HG03378 (cell line): ENCODE results near the gene ANKRD45.
A peak's percentile ranks its signal among the peaks of the same experiment; 100 is the strongest.
"Not testable (repeated sequence)": the region's sequence is repeated elsewhere in the genome, so short reads cannot be mapped to it uniquely, and the experiment has no call there.

ENCODE experiments used
- ATAC-seq: cut with Tn5 transposase; IDR thresholded peaks from one replicate; pipeline ENCODE4 v1.9.1; 2021; ENCODE audit warnings: mild to moderate bottlenecking, moderate library complexity; ENCODE audit not compliant: unreplicated experiment

Gene ANKRD45

DNA sequence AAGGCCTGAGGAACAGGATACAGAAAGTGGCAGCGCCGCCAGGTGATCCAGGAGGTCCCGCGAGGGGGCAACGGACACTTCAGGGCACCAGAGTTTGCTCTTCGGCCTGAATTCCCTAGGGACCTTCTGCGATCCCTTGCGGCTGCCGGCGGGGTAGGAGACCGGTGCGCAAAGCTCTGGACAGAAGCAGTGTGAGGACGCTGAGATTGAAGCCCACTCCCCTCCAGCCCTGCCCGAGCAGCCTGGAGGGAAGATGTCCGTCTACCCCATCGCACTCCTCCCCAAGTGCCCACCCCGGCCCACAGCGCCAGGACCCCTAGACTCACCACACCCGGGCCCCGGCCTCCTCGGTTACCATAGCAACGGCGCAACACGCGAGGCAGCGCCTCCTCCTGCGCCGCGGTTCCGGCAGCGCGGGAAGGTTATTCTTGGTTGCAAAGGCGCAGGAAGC lies at the start of gene ANKRD45:
ANKRD45 (minus strand) TSS at position 361 of the 451 bp plus-strand sequence. CDS start 10,433 bp downstream, outside the sequence.
- no peak for ATAC-seq

DNA sequence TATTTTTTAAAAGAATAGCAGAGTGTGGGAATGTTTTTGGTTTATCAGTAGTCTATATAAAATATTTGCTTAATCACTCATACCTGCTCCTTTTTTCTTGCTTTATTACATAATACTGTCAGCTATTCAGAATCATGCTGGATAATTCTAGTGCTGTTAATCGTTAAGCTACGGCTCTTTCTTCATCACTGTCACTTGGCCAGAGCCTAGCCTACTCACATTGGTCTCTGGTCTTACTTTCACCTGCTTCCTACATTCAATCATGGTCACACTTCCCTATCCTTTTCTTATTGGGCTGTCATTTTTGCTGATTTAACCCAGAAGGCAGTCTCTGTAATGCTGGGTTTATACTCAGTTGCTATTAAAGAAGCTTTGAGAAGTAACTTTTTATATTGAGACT lies 47.6 kb upstream of the ANKRD45 start:
- no peak for ATAC-seq

DNA sequence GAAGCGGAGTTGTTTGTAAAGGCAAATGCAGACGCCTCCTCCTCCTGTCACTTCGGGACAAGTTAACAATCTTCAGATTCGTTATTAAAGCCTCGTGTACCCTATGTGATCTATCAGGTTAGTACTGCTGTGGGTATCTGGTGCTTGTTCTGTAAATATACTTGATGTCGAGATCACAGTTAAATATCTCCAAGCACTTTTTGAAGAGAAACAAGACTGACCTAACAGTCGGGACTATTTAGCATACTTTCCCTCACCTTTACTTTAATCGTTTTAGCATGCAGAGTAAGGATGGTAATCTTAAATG lies 45.8 kb upstream of the ANKRD45 start:
- peak; percentile 12 for ATAC-seq

DNA sequence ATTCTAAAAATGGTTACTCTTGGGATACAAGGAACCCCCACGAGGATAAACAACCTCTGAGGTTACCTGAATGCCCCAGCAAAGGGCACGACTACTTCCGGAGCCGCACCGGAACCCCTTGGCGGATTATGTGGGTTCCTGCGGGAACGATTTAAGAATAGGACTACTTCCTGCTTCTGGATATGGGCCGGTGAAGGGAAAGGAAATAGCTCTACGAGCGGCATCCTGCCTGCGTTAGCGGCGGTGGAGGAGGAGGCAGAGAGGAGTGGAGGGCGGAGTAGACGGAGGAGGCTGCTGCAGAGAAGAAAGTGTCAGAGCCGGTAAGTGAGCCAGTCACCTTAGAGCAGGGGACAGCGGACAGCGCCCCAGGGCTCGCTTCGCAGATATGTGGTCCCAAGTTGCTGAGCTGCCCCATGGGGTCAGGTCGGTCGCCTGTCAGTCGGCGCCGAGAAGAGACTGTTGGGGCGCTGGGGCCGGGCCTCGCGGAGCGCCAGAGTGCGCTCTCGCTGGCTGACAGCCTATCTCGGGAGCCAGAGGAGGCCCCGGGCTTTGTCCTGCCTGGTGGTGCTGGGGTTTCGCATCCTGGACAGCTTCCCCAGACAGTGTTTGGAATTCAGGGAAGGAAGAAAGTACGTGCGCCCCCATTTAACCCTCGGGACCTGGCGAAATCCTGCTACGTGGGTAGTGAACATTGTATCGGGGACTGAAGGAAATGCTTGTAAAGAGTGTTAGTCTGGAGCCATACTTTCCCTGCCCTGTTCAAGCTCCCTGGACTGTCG lies 45.3 kb upstream of the ANKRD45 start, which contains the start of gene KLHL20:
KLHL20 (plus strand) TSS at position 223 of the 779 bp plus-strand sequence. CDS start 1,063 bp downstream, outside the sequence.
- peak; percentile 94 for ATAC-seq

DNA sequence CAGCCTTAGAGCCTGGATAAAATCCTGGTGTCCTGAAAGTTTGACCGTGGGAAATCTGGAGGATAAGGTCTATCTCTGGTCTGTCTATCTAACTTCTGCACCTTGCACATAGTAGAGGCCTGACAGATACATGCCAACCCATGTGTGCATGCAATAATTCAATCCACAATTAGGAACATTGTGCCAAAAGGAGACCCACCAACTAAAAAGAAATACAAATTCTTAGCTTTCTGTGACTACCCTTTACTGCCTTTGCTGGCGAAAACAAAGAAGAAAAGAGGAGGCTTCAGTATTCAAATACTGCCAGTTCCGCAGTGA lies 44.7 kb upstream of the ANKRD45 start:
- no peak for ATAC-seq

GRCh38 chr1:173708787-173709186 lies 39.1 kb upstream of the ANKRD45 start:
- no peak for ATAC-seq

DNA sequence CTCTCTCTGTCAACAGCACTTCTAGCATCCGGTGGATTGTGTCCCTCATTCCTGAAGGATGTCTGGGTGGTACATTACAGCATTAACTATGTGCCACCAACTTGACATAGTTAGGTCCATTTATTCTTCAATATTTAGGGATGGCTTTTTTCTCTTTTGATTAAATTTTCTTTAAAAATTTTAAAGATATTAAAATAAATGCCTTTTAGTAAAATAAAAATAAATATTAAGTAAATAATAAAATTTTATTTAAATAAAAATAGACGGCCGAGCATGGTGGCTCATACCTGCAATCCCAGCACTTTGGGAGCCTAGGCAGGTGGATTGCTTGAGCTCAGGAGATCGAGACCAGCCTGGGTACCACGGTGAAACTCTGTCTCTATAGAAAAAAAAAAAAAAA lies 35.5 kb upstream of the ANKRD45 start:
- no peak for ATAC-seq

- no peak for ATAC-seq
Observed at GRCh38 chr1:173702736-173703135, 33.1 kb upstream of the ANKRD45 start.

- ATAC-seq, result not testable (repeated sequence)
Observed at GRCh38 chr1:173701299-173701698, 31.6 kb upstream of the ANKRD45 start.

DNA sequence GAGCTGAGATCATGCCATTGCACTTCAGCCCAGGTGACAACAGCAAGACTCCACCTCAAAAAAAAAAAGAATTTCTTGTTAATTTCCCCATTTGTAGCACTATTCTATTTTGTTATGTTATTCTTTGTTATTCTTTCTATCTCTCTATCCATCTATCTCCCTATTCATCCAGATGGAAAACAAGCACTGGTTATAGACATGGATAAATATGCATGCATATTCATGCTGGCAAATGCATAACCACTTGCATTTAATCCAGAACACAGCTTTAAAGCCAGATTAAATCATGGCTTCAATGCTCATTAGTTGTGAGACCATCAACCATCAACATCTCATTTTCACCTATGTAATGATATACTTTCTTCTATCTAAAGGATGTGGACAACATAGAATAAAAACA lies 23.6 kb upstream of the ANKRD45 start:
- no peak for ATAC-seq

GRCh38 chr1:173688300-173688699 lies 18.6 kb upstream of the ANKRD45 start:
- ATAC-seq, result no peak

DNA sequence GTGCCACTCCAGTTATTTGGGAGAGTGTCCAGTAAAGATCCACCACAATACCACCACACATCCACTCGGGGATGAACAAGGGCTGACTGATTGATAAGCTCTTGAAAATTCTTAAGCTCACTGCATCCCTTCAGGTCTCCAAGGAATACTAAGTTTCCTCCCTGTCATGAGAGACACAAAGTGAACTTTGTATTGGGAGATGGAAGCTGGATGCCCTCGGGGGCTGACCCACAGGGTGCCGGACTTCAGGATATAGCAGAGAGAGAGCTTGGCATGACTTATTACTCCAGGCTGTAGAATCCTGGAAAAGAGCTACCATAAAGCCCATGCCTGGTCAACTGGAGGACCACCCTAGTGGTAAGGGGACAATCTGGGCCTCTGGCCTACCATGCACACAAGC lies 15.5 kb upstream of the ANKRD45 start:
- ATAC-seq, result not testable (repeated sequence)

DNA sequence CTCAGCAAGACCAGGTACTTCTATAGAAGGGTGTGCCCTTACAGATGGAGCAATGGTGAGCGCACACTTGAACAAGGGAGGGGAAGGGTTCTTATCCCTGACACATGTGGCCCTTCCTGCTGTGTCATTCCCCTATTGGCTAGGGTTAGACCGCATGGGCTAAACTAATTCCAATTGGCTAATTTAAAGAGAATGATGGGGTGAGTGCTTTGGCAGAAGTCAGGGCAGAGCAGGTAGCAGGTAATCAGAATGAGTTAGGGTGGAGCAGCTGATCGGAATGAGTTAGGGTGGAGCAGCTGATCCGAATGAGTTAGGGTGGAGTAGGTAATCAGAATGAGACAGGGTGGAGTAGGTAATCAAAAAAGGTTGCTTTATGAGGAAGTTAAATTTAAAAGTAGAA lies 14.2 kb upstream of the ANKRD45 start:
- not testable (repeated sequence) for ATAC-seq

DNA sequence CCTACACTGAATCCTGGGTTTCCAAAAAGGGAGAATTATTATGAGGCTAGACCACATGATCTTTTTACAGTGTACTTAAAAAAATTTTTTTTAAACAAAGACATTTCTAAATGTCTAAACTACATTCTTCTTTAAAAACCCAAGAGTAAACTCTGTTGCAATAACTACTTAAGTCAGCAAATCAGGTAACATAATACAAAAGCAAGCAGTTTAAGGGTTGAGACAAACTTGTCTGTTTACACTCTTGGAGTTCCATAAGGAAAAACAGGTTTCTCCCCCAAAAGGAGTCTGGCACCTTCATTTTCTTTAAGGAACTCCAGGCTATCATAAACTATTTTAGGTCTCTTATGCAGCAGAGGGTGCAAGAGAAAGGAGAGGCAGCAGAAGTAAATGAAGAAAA lies 12.5 kb upstream of the ANKRD45 start:
- no peak for ATAC-seq

- not testable (repeated sequence) for ATAC-seq
Observed at GRCh38 chr1:173680152-173680551, 10.5 kb upstream of the ANKRD45 start.

- not testable (repeated sequence) for ATAC-seq
Observed at GRCh38 chr1:173674496-173674895, 4.8 kb upstream of the ANKRD45 start.

- no peak for ATAC-seq
Observed at GRCh38 chr1:173666646-173667045, 3.0 kb downstream of the ANKRD45 start.

GRCh38 chr1:173663159-173663558 lies 6.5 kb downstream of the ANKRD45 start:
- ATAC-seq, result no peak

DNA sequence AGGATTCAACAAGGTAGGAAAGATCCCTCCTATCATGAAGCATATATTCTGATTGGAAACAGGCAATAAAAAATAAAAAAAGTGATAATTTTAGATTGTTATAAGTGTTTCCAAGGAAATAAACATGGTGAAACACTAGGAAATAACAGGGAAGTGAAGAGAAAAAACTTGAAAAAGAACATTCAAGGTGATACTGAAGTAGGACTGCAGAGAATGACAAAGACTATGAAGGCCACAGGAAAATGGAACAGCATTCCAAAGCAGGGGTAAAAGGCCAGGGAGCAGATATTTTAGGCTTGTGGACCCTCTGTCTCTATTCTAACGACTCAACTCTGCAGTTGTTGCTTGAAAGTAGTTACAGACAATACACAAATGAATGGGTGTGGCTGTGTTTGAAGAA lies 7.9 kb downstream of the ANKRD45 start:
- ATAC-seq, result no peak

- no peak for ATAC-seq
Observed at GRCh38 chr1:173661271-173661670, 8.4 kb downstream of the ANKRD45 start.

- ATAC-seq, result no peak
Observed at GRCh38 chr1:173660306-173660705, 9.3 kb downstream of the ANKRD45 start.

DNA sequence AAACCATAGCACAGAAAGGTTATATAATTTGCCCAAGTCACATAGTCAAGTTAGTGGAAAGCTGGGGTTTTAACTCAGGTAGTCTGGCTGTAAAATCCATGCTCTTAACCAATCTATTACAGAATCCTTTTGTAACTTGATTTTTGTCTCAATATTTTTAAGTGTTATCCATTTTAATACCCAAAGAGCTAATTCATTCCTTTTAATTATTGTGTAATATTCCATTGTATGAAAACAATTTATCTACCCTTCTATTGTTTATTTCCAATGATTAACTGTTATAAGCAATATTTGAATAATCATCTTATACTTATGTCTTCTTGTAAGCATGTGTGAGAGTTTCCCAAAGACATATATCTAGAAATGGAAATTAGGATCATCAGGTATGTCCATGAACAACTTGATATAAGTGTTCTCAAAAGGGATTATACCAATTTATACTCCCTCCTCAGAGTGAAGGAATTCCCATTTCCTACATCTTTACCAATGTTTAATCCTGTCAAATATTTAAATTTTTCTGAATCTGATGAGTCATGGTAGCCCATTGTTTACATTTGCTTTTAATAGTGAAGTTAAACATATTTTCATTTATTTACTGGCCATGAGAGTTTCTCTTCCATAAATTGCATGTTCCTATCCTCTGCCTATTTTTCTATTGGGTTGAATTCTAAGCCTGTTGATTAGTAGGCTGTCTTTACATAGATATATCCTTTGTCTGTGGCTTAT lies 20.6 kb downstream of the ANKRD45 start:
- no peak for ATAC-seq
